GOT3 (cell line): ENCODE measurements around the gene NPBWR2.
"Not testable (repeated sequence)": the region's sequence is repeated elsewhere in the genome, so short reads cannot be mapped to it uniquely, and the experiment has no call there.

Experiments
- DNase-seq: peaks from one replicate; lab custom pipeline; 2025; ENCODE audit warnings: mixed read lengths; lab: John Stamatoyannopoulos, UW

The NPBWR2 gene

GRCh38 chr20:64144144-64144912 lies 37.0 kb upstream of the NPBWR2 start:
- no peak for DNase-seq

DNA sequence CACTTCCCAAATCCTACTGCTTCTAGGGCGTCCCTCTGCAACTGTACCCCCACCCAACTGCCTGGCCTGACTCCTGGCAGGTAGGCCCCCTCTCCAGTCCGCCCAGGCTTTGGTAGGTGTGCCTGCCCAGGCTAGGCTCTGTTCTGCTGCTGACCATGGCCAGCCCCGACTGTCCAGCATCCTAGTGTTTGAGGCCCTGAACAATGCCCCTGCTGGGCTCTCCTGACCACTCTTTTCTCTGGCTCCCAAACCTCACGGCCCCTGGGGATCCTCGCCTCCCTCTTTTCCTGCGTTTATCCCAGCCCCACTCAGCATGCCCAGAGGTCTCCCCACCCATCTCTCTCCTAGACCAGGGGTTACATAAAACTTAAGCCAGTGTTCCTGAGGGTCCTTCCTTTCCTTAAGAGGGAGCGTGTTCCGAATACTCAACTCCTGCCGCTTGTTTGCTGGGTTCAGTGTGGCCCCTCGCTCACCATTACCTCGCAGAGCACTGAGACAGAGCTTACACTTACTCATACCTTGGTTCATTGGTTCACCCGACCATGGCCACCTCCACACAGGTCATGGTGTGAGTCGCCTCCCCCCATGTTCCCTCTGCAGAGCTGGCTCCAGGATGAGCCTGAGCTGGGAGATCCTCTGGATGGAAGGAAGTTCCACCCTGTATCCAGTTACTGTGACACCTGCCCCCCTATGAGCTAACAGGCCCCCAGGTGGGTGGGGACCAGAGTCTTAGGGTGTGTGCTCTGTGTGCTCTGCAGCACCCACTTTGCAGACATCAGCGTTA lies 35.8 kb upstream of the NPBWR2 start:
- DNase-seq: no peak

- no peak for DNase-seq
Observed at GRCh38 chr20:64142590-64142989, 35.2 kb upstream of the NPBWR2 start.

- DNase-seq: no peak
Observed at GRCh38 chr20:64140956-64141355, 33.6 kb upstream of the NPBWR2 start.

DNA sequence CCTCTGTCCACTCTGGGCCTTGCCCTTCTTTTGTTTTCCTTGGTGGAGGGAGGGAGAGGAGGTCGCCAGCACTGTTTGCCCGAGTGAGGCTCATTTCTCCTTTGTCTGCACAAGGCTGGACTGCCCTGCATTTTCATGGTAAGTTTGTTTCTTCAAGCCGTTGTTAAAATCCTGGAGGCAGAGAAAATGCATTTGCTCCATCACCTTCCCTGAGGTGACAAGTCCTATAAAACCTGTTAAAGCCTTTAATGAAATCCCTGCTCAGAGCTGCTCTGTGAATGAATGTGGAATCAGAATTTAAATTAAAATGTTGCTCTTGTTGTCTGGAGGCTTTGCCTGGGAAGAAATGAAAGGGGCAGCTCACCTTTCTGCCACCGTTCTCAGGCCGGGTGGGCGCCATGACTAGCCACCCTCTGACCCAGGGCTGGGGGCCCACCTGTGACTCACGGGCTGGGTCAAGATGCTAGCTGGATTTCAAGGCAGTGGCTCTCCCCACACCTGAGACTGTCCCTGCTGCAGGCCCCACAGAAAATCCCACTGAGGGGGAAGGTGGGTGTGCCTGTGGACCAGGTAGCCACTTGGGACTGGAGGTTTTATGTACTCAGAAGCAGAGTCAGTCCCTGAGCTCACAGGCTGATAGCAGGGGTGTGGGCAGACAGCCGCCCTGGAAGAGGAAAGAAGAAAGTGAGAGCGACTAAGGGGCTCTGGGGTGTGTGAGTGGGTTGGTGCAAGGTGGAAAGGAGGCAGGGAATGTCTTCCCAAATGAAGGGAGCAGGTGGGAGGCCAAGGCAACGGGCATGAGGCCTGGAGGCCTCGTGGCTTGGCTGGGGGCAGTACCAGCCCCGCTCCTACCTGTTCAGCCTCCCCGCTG lies 32.9 kb upstream of the NPBWR2 start:
- no peak for DNase-seq

GRCh38 chr20:64139199-64140060 lies 32.1 kb upstream of the NPBWR2 start:
- no peak for DNase-seq

DNA sequence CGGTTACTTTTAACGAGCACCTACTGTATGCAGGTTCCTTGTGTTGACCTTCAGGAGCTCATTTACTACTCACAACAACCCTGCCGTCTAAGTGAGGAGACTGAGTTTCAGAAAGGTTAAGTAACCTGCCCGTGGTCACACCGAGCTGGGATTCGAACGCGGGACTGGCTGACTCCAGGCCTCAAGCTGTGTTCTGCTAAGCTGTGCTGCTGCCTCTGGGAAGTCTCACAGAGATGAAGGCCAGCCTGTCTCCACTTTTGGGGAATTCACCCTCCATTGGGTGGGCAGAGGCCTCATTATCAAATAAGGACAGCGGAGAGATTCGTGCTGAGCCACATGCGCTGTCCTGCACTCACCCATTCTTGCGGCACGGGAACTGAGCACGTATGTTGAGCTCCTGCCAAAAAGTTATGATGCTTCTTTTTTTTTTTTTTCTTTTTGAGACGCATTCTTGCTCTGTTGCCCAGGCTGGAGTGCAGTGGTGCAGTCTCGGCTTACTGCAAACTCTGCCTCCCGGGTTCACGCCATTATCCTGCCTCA lies 31.0 kb upstream of the NPBWR2 start:
- no peak for DNase-seq

DNA sequence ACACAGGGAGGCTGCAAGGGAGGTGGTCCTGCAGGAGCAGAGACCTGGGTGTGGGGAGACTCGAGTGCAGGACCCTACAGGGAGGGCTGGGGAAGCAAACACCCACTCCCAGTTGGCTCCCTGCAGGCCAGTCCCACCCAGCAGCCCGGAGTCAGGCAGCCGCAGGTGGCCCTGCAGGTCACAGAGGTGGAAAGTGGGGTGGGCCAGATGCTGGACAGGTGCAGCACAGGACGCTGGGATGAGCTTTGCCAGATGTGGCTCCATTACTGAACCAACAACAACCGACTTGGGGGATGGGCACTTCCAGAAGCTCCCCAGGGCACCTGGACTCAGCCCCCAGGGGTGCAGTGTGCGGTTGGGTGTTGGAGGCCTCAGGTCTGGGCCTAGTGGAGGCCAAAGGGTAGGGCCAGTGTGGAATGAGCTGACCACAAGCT lies 30.2 kb upstream of the NPBWR2 start:
- no peak for DNase-seq

- DNase-seq: no peak
Observed at GRCh38 chr20:64136004-64136710, 28.8 kb upstream of the NPBWR2 start.

DNA sequence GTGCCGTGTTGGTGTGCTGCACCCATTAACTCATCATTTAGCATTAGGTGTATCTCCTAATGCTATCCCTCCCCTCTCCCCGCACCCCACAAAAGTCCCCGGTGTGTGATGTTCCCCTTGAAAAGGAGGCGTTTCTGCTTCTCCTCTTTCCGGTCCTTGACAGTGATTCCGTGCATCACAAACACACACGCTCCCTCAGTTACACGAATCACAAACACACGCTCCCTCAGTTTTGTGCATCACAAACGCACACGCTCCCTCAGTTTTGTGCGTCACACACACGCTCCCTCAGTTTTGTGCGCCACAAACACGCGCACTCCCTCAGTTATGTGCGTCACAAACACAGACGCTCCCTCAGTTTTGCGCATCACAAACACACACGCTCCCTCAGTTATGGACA lies 27.4 kb upstream of the NPBWR2 start:
- DNase-seq: not testable (repeated sequence)

GRCh38 chr20:64133951-64134407 lies 26.6 kb upstream of the NPBWR2 start:
- no peak for DNase-seq

GRCh38 chr20:64131406-64131805 lies 24.0 kb upstream of the NPBWR2 start:
- no peak for DNase-seq

DNA sequence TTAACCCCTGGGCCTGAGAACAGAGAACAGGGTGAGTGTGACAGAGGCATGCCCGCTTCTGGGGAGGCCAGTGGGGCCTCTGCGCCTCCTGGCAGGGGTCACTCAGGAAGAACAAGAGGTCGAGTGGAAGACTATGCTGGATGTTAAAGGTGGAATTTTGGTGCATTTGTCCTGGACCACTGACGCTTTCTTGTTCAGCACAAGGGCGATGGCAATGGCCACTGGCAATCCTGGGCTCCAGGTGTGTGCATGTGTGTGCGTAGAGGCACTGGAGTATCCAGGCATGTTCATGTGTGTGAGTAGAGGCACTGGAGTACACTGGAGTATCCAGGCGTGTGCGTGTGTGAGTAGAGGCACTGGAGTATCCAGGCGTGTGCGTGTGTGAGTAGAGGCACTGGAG lies 23.5 kb upstream of the NPBWR2 start:
- DNase-seq: no peak

DNA sequence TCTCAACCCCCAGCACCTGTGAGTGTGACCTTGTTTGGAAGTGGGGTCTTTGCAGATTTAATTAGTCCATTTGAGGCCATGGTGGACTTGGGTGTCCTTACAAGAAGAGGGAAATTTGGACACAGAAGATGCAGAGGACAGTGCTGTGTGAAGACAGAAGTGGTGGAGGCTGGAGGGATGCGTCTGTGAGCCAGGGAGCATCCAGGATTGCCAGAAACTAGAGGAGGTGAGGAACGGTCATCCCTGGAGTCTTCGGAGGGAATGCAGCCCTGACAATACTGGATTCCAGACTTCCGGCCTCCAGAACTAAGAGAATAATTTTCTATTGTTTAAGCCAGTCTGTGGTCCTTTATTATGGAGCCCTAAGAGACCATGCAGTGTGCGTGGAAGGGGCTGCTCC lies 22.9 kb upstream of the NPBWR2 start:
- DNase-seq: no peak

DNA sequence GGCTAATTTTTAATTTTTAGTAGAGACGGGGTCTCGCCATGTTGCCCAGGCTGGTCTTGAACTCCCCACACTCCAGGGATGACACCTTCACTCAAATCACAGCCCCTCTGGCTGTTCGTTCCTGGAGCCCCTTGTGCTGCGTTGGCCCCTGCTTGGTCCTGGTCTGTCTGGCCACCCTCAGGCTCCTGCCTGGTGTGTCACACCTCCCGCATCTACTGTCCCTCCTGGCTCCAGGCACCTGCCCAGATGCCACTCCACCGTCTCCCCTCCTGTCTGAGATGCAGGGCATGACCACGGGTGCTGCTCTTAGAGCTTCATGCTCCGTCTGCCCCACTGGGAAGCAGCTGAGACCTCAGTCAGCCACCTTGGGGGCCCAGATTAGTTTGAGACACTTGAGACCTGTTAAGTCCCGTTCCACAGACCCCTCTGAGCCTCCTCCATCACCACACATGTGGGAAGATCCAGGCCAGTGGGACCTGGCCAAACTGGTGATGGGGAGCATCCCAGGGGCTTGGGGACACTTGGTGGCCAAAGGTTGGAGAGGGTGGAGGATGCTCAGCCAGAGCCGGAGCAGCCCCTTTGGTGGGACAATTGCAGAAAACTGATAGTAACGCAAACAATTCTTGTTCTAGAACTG lies 21.9 kb upstream of the NPBWR2 start:
- DNase-seq: no peak

- DNase-seq: not testable (repeated sequence)
Observed at GRCh38 chr20:64123517-64123916, 16.2 kb upstream of the NPBWR2 start.

DNA sequence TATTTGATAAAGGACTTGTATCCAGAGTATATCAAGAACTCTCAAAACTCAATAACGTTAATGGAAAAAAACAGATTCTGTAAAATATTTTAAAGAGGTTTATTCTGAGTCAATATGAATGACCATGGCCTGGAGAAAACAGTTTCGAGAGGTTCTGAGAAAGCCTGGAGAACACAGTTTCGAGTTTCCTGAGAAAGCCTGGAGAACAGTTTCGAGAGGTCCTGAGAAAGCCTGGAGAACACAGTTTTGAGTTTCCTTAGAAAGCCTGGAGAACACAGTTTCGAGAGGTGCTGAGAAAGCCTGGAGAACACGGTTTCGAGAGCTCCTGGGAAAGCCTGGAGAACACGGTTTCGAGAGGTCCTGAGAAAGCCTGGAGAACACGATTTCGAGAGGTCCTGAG lies 15.6 kb upstream of the NPBWR2 start:
- not testable (repeated sequence) for DNase-seq

DNA sequence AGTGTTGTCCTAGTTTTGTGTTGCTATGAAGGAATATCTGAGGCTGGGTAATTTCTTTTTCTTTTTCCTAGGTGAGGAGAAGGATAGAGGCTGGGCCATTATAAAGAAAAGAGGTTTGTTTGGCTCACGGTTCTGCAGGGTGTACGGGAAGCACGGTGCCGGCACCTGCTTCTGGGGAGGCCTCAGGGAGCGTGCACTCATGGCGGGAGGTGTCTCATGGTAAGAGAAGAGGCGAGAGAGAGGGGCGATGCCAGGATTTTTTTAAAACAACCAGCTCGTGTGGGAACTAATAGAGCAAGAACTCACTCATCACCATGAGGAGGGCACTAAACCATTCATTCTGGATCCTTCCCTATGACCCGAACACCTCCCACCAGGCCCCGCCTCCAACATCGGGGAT lies 14.2 kb upstream of the NPBWR2 start:
- DNase-seq: no peak

DNA sequence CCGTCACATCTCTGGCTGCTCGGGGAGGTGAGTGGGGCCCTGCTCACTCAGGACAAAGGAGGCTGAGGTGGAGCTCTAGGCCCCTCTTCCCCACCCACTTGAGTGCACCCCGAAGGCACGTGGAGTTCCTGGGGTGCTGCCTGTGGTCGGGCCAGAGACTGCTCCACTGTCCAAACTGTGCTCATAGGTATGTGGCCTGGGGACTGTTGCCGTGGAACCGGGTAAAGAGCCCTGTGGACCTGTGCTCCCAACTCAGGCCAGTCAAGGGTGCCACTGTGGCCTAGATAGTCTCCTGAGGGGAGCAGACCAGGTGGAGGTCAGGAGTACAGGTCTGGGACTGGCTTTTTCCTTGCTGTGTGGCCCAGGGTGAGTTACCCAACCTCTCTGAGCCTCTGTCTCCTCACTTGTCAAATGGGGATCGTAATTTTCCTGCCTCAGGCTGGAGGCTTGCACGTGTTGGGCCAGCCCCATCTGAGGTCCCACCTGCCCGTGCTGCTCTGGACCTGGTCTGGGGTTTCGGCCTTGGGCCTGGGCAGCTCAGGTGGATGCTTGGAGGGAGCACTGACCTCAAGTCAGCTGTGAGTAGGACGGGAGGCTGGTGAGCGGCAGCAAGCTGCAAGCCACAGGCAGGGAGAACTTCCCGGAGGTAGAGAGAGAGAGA lies 12.4 kb upstream of the NPBWR2 start:
- DNase-seq: no peak
